HepG2 (cell line): ENCODE measurements around the gene SH3D19. TPM values are rescaled to one million over a fixed set of nuclear protein-coding genes. Genes with fewer than 3 reads are reported as not detected.
A peak's percentile ranks its signal among the peaks of the same experiment; 100 is the strongest.

ENCODE experiments used
- AHR ChIP-seq: IDR thresholded peaks from 2 replicates; pipeline ENCODE4 v1.6.1; 2018; ENCODE audit warnings: missing genetic modification reagents, missing compliant biosample characterization
- ELF4 ChIP-seq: sonication (generic); formaldehyde crosslinking; IDR thresholded peaks from 2 replicates; pipeline ENCODE4 v1.5.0; 2020; ENCODE audit warnings: missing genetic modification reagents, mild to moderate bottlenecking, moderate library complexity, borderline replicate concordance
- ERF ChIP-seq: IDR thresholded peaks from 2 replicates; pipeline ENCODE4 v1.6.1; 2018; ENCODE audit warnings: missing biosample characterization, missing genetic modification reagents
- FIP1L1 ChIP-seq: fragments of 200-400 bp; formaldehyde crosslinking; IDR thresholded peaks from 2 replicates; pipeline ENCODE4 v1.6.1; 2018; ENCODE audit warnings: low read depth, mild to moderate bottlenecking, low read length, moderate library complexity, borderline replicate concordance; ENCODE audit not compliant: insufficient read depth
- HHEX ChIP-seq: IDR thresholded peaks from 2 replicates; pipeline ENCODE4 v1.6.1; 2016; ENCODE audit warnings: control low read depth
- SAP130 ChIP-seq: IDR thresholded peaks from 2 replicates; pipeline ENCODE4 v1.6.1; 2016; ENCODE audit warnings: low read depth
- SIN3A ChIP-seq: IDR thresholded peaks from 2 replicates; pipeline ENCODE4 v1.6.1; 2011; ENCODE audit warnings: low read depth, mild to moderate bottlenecking, control low read depth, low read length, borderline replicate concordance
- ZNF30 ChIP-seq: sonication (generic); formaldehyde crosslinking; IDR thresholded peaks from 2 replicates; pipeline ENCODE4 v1.5.0; 2020; ENCODE audit warnings: mild to moderate bottlenecking, missing genetic modification reagents
- polyA plus RNA-seq, 8 experiments: library from polyadenylated mRNA; depleted of rRNA in 3 of 8; stranded (reverse) in 7 of 8; unstranded in 1 of 8; fragments of >200 nt; fragmentation: Illumina TruSeq in 4 of 8; extraction: Trizol in 4 of 8; gene quantifications; 2 replicates each; pipeline versions ENCODE4 v1.2.1 to v1.2.3, GENCODE V29; 2011 to 2016; ENCODE audit warnings: low read depth in 4 of 8, missing spikeins in 1 of 8, mixed read lengths in 1 of 8; ENCODE audit not compliant: insufficient read depth in 1 of 8
- total RNA-seq, 5 experiments: library from RNA; depleted of rRNA; stranded (reverse); fragments of >200 nt; fragmentation: Illumina TruSeq; extraction: Trizol; gene quantifications; 2 replicates each; pipeline ENCODE4 v1.2.3, GENCODE V29; 2016; ENCODE audit warnings: low read depth in 1 of 5
- TF ChIP-seq, protein P1 (sequence below): sonication (generic); formaldehyde crosslinking; IDR thresholded peaks from 2 replicates; pipeline ENCODE4 v1.4.0; 2020; ENCODE audit warnings: mild to moderate bottlenecking, missing genetic modification reagents
- TF ChIP-seq, protein P2 (sequence below): sonication (generic); formaldehyde crosslinking; IDR thresholded peaks from 2 replicates; pipeline ENCODE4 v1.4.0; 2020; ENCODE audit warnings: missing genetic modification reagents, mild to moderate bottlenecking, borderline replicate concordance
- TF ChIP-seq, protein P3 (sequence below): sonication (generic); formaldehyde crosslinking; IDR thresholded peaks from 2 replicates; pipeline ENCODE4 v1.4.0; 2020; ENCODE audit warnings: missing genetic modification reagents, mild to moderate bottlenecking, borderline replicate concordance
- TF ChIP-seq, protein P4 (sequence below): sonication (generic); formaldehyde crosslinking; IDR thresholded peaks from 2 replicates; pipeline ENCODE4 v1.4.0; 2020; ENCODE audit warnings: missing genetic modification reagents
- TF ChIP-seq, protein P5 (sequence below): sonication (generic); formaldehyde crosslinking; IDR thresholded peaks from 2 replicates; pipeline ENCODE4 v1.4.0; 2020; ENCODE audit warnings: missing genetic modification reagents

The SH3D19 gene
- total and polyA plus RNA-seq, 2 of the 13 experiments (the other 11 are each of a cell fraction or from before 2014, with no cell fraction given) = 31.2 to 38.0 TPM

DNA sequence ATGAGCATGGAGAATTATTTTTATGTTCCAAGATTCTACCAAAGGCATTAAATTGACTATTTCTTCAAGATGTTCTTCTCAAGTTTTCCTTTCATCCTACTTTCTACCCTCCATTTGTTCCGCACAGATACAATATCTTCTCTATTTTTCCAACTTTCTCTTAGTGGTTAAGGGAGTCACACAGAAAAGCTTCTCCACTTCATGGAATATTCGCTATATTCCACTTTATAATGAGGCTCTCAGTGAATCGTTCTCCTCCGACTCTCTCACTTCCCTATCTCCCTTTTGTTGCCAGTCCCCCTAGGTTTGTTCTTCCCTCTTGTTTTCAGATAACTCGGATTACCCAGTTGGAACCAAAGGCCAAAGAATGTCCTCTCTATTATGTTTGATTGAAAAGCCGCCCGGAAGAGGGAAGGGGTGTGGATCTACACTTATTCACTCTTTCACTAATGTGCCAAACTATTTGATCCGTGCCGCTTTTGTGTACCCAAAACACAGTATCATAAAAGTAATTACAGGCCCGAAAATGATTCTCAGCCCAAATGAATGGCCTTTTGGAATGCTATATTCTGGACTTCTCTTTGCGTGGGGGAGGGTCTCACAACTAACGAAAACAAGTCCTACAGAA, 1.2 kb downstream of the SH3D19 start (continued):
- TF ChIP-seq, protein P1, sequence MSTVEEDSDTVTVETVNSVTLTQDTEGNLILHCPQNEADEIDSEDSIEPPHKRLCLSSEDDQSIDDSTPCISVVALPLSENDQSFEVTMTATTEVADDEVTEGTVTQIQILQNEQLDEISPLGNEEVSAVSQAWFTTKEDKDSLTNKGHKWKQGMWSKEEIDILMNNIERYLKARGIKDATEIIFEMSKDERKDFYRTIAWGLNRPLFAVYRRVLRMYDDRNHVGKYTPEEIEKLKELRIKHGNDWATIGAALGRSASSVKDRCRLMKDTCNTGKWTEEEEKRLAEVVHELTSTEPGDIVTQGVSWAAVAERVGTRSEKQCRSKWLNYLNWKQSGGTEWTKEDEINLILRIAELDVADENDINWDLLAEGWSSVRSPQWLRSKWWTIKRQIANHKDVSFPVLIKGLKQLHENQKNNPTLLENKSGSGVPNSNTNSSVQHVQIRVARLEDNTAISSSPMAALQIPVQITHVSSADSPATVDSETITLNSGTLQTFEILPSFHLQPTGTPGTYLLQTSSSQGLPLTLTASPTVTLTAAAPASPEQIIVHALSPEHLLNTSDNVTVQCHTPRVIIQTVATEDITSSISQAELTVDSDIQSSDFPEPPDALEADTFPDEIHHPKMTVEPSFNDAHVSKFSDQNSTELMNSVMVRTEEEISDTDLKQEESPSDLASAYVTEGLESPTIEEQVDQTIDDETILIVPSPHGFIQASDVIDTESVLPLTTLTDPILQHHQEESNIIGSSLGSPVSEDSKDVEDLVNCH = 0 out of 2 replicates have a peak, but pooled peaks have one; percentile 29
- TF ChIP-seq, protein P2, sequence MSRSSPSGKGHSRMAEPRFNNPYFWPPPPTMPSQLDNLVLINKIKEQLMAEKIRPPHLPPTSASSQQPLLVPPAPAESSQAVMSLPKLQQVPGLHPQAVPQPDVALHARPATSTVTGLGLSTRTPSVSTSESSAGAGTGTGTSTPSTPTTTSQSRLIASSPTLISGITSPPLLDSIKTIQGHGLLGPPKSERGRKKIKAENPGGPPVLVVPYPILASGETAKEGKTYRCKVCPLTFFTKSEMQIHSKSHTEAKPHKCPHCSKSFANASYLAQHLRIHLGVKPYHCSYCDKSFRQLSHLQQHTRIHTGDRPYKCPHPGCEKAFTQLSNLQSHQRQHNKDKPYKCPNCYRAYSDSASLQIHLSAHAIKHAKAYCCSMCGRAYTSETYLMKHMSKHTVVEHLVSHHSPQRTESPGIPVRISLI (CRISPR knock-in tag) = no peak
- TF ChIP-seq, protein P3, sequence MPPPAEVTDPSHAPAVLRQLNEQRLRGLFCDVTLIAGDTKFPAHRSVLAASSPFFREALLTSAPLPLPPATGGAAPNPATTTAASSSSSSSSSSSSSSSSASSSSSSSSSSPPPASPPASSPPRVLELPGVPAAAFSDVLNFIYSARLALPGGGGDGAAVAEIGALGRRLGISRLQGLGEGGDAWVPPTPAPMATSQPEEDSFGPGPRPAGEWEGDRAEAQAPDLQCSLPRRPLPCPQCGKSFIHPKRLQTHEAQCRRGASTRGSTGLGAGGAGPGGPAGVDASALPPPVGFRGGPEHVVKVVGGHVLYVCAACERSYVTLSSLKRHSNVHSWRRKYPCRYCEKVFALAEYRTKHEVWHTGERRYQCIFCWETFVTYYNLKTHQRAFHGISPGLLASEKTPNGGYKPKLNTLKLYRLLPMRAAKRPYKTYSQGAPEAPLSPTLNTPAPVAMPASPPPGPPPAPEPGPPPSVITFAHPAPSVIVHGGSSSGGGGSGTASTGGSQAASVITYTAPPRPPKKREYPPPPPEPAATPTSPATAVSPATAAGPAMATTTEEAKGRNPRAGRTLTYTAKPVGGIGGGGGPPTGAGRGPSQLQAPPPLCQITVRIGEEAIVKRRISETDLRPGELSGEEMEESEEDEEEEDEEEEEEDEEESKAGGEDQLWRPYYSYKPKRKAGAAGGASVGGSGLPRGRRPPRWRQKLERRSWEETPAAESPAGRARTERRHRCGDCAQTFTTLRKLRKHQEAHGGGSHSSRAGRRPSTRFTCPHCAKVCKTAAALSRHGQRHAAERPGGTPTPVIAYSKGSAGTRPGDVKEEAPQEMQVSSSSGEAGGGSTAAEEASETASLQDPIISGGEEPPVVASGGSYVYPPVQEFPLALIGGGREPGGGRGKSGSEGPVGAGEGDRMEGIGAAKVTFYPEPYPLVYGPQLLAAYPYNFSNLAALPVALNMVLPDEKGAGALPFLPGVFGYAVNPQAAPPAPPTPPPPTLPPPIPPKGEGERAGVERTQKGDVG = no peak
- TF ChIP-seq HHEX (no peak), AHR (CRISPR knock-in tag) (no peak), SAP130 (CRISPR knock-in tag) (peak; percentile 75), ELF4 (CRISPR knock-in tag) (peak; percentile 75; the same call in 1 of the 2 replicates), FIP1L1 (no peak), ZNF30 (CRISPR knock-in tag) (peak; percentile 47; the same call in 1 of the 2 replicates), ERF (peak; percentile 16; the same call in 1 of the 2 replicates), SIN3A (no peak; the same call in 1 of the 2 replicates)
- TF ChIP-seq, protein P4, sequence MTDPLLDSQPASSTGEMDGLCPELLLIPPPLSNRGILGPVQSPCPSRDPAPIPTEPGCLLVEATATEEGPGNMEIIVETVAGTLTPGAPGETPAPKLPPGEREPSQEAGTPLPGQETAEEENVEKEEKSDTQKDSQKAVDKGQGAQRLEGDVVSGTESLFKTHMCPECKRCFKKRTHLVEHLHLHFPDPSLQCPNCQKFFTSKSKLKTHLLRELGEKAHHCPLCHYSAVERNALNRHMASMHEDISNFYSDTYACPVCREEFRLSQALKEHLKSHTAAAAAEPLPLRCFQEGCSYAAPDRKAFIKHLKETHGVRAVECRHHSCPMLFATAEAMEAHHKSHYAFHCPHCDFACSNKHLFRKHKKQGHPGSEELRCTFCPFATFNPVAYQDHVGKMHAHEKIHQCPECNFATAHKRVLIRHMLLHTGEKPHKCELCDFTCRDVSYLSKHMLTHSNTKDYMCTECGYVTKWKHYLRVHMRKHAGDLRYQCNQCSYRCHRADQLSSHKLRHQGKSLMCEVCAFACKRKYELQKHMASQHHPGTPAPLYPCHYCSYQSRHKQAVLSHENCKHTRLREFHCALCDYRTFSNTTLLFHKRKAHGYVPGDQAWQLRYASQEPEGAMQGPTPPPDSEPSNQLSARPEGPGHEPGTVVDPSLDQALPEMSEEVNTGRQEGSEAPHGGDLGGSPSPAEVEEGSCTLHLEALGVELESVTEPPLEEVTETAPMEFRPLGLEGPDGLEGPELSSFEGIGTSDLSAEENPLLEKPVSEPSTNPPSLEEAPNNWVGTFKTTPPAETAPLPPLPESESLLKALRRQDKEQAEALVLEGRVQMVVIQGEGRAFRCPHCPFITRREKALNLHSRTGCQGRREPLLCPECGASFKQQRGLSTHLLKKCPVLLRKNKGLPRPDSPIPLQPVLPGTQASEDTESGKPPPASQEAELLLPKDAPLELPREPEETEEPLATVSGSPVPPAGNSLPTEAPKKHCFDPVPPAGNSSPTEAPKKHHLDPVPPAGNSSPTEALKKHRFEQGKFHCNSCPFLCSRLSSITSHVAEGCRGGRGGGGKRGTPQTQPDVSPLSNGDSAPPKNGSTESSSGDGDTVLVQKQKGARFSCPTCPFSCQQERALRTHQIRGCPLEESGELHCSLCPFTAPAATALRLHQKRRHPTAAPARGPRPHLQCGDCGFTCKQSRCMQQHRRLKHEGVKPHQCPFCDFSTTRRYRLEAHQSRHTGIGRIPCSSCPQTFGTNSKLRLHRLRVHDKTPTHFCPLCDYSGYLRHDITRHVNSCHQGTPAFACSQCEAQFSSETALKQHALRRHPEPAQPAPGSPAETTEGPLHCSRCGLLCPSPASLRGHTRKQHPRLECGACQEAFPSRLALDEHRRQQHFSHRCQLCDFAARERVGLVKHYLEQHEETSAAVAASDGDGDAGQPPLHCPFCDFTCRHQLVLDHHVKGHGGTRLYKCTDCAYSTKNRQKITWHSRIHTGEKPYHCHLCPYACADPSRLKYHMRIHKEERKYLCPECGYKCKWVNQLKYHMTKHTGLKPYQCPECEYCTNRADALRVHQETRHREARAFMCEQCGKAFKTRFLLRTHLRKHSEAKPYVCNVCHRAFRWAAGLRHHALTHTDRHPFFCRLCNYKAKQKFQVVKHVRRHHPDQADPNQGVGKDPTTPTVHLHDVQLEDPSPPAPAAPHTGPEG = 0 out of 2 replicates have a peak, but pooled peaks have one; percentile 8
- TF ChIP-seq, protein P5, sequence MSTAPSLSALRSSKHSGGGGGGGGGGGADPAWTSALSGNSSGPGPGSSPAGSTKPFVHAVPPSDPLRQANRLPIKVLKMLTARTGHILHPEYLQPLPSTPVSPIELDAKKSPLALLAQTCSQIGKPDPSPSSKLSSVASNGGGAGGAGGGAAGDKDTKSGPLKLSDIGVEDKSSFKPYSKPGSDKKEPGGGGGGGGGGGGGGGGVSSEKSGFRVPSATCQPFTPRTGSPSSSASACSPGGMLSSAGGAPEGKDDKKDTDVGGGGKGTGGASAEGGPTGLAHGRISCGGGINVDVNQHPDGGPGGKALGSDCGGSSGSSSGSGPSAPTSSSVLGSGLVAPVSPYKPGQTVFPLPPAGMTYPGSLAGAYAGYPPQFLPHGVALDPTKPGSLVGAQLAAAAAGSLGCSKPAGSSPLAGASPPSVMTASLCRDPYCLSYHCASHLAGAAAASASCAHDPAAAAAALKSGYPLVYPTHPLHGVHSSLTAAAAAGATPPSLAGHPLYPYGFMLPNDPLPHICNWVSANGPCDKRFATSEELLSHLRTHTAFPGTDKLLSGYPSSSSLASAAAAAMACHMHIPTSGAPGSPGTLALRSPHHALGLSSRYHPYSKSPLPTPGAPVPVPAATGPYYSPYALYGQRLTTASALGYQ (CRISPR knock-in tag) = peak; percentile 57; the same call in 1 of the 2 replicates
